SK-N-SH (cell line): ENCODE results near the gene GNAZ.

Experiments used
- EP300 ChIP-seq, 2 experiments: IDR thresholded peaks; 2 replicates each; pipeline versions ENCODE4 v1.4.0 to v1.6.1; 2012; ENCODE audit warnings: borderline replicate concordance in 1 of 2, low read depth in 1 of 2, low read length in 1 of 2
- EZH2phosphoT487 ChIP-seq: fragments of 200-600 bp; sonication (generic); IDR thresholded peaks from 2 replicates; pipeline ENCODE4 v1.6.1; 2017; ENCODE audit warnings: low read depth, mixed run types, mild to moderate bottlenecking, antibody characterized with exemption, moderate library complexity, borderline replicate concordance
- FOSL2 ChIP-seq: IDR thresholded peaks from 2 replicates; pipeline ENCODE4 v1.4.0; 2012; ENCODE audit warnings: low read depth, mild to moderate bottlenecking, moderate library complexity, borderline replicate concordance
- JUND ChIP-seq: IDR thresholded peaks from 2 replicates; pipeline ENCODE4 v1.4.0; 2012
- RAD21 ChIP-seq: IDR thresholded peaks from 2 replicates; pipeline ENCODE4 v1.6.1; 2012; ENCODE audit warnings: mild to moderate bottlenecking, low read length
- RFX5 ChIP-seq: IDR thresholded peaks from 2 replicates; pipeline ENCODE4 v1.6.1; 2012; ENCODE audit warnings: mild to moderate bottlenecking, improper control_type of control experiment, low read length
- RXRA ChIP-seq: IDR thresholded peaks from 2 replicates; pipeline ENCODE4 v1.4.0; 2012; ENCODE audit warnings: low read depth, mild to moderate bottlenecking, borderline replicate concordance
- SIN3A ChIP-seq: IDR thresholded peaks from 2 replicates; pipeline ENCODE4 v1.6.1; 2012; ENCODE audit warnings: low read depth, mild to moderate bottlenecking, low read length, moderate library complexity, borderline replicate concordance
- TCF12 ChIP-seq: IDR thresholded peaks from 2 replicates; pipeline ENCODE4 v1.4.0; 2012
- TEAD4 ChIP-seq: IDR thresholded peaks from 2 replicates; pipeline ENCODE4 v1.4.0; 2012; ENCODE audit warnings: mild to moderate bottlenecking, borderline replicate concordance; ENCODE audit not compliant: insufficient read depth
- TF ChIP-seq, protein P1 (sequence below): IDR thresholded peaks from 2 replicates; pipeline ENCODE4 v1.4.0; 2012; ENCODE audit warnings: low read depth
- TF ChIP-seq, protein P2 (sequence below): fragments of 150-350 bp; IDR thresholded peaks from 2 replicates; pipeline ENCODE4 v1.6.1; 2016; ENCODE audit warnings: mild to moderate bottlenecking, low read depth, low read length
- TF ChIP-seq, protein P3 (sequence below): fragments of 200-600 bp; sonication (generic); IDR thresholded peaks from 2 replicates; pipeline ENCODE4 v1.6.1; 2017; ENCODE audit warnings: antibody characterized with exemption, mild to moderate bottlenecking, moderate library complexity
- TF ChIP-seq, protein P4 (sequence below): IDR thresholded peaks from 2 replicates; pipeline ENCODE4 v1.6.1; 2012; ENCODE audit warnings: mild to moderate bottlenecking, low read depth, low read length, moderate library complexity

DNA sequence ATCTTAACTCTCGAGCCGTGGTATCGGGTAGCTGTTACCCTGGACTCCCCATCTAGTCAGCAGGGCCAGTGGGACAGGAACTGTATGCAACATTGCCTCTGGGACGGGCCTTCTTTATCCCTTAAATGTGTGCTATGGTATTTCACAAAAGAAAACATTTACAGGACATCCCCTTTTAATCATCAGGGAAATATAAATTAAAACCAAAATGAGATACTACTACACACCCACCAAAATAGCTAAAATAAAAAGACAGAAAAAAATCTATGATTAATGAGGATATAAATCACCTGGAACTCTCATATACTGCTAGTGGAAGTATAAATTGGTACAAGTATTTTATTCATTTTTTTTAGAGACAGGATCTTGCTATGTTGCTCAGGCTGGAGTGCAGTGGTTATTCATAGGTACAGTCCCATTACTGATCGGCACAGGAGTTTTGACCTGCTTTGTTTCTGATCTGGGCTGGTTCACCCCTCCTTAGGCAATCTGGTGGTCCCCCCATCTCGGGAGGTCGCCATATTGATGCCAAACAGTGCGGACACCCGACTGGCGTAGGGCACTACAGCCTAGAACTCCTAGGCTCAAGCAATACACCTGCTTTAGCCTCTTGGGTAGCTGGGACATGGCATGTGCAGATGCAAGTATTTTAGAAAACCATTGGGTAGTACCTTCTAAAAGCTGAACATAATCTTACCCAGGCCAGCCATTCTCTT, 62.2 kb downstream of the GNAZ start:
- TF ChIP-seq, protein P1, sequence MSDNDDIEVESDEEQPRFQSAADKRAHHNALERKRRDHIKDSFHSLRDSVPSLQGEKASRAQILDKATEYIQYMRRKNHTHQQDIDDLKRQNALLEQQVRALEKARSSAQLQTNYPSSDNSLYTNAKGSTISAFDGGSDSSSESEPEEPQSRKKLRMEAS, result no peak
- no peak for TF ChIP-seq RAD21
- TF ChIP-seq TEAD4, result no peak
- no peak for TF ChIP-seq RFX5
- no peak for TF ChIP-seq EP300 (IDR thresholded peaks at IDR 0.05; ENCODE audit: borderline replicate concordance in 1 of 2, low read depth in 1 of 2, low read length in 1 of 2)
- TF ChIP-seq, protein P2, sequence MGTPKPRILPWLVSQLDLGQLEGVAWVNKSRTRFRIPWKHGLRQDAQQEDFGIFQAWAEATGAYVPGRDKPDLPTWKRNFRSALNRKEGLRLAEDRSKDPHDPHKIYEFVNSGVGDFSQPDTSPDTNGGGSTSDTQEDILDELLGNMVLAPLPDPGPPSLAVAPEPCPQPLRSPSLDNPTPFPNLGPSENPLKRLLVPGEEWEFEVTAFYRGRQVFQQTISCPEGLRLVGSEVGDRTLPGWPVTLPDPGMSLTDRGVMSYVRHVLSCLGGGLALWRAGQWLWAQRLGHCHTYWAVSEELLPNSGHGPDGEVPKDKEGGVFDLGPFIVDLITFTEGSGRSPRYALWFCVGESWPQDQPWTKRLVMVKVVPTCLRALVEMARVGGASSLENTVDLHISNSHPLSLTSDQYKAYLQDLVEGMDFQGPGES, result no peak
- no peak for TF ChIP-seq JUND
- no peak for TF ChIP-seq EZH2phosphoT487
- TF ChIP-seq, protein P3, sequence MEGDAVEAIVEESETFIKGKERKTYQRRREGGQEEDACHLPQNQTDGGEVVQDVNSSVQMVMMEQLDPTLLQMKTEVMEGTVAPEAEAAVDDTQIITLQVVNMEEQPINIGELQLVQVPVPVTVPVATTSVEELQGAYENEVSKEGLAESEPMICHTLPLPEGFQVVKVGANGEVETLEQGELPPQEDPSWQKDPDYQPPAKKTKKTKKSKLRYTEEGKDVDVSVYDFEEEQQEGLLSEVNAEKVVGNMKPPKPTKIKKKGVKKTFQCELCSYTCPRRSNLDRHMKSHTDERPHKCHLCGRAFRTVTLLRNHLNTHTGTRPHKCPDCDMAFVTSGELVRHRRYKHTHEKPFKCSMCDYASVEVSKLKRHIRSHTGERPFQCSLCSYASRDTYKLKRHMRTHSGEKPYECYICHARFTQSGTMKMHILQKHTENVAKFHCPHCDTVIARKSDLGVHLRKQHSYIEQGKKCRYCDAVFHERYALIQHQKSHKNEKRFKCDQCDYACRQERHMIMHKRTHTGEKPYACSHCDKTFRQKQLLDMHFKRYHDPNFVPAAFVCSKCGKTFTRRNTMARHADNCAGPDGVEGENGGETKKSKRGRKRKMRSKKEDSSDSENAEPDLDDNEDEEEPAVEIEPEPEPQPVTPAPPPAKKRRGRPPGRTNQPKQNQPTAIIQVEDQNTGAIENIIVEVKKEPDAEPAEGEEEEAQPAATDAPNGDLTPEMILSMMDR, result no peak
- TF ChIP-seq, protein P4, sequence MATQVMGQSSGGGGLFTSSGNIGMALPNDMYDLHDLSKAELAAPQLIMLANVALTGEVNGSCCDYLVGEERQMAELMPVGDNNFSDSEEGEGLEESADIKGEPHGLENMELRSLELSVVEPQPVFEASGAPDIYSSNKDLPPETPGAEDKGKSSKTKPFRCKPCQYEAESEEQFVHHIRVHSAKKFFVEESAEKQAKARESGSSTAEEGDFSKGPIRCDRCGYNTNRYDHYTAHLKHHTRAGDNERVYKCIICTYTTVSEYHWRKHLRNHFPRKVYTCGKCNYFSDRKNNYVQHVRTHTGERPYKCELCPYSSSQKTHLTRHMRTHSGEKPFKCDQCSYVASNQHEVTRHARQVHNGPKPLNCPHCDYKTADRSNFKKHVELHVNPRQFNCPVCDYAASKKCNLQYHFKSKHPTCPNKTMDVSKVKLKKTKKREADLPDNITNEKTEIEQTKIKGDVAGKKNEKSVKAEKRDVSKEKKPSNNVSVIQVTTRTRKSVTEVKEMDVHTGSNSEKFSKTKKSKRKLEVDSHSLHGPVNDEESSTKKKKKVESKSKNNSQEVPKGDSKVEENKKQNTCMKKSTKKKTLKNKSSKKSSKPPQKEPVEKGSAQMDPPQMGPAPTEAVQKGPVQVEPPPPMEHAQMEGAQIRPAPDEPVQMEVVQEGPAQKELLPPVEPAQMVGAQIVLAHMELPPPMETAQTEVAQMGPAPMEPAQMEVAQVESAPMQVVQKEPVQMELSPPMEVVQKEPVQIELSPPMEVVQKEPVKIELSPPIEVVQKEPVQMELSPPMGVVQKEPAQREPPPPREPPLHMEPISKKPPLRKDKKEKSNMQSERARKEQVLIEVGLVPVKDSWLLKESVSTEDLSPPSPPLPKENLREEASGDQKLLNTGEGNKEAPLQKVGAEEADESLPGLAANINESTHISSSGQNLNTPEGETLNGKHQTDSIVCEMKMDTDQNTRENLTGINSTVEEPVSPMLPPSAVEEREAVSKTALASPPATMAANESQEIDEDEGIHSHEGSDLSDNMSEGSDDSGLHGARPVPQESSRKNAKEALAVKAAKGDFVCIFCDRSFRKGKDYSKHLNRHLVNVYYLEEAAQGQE, result no peak
- no peak for TF ChIP-seq SIN3A
- no peak for TF ChIP-seq FOSL2
- no peak for TF ChIP-seq RXRA
- no peak for TF ChIP-seq TCF12
